CD4-positive, alpha-beta T cell treated with Interleukin-21 for 1 hour (primary cell): ENCODE measurements around the gene SRL.
"Not testable (repeated sequence)": the region's sequence is repeated elsewhere in the genome, so short reads cannot be mapped to it uniquely, and the experiment has no call there.

Experiments used
- DNase-seq: peaks from one replicate; pipeline ENCODE4 v3.0.0-alpha.2; 2020

SRL gene

GRCh38 chr16:4225075-4225474 is 16.8 kb downstream of the SRL start:
- no peak for DNase-seq

- DNase-seq = no peak
Measured at GRCh38 chr16:4220358-4220757, 21.5 kb downstream of the SRL start.

GRCh38 chr16:4218202-4218601 is 23.7 kb downstream of the SRL start:
- DNase-seq = no peak

- no peak for DNase-seq
Measured at GRCh38 chr16:4217204-4218131, 24.4 kb downstream of the SRL start.

GRCh38 chr16:4216596-4216995 is 25.3 kb downstream of the SRL start:
- DNase-seq = no peak

- no peak for DNase-seq
Measured at GRCh38 chr16:4215106-4215505, 26.8 kb downstream of the SRL start.

- no peak for DNase-seq
Measured at GRCh38 chr16:4214215-4214621, 27.7 kb downstream of the SRL start.

GRCh38 chr16:4213737-4214136 is 28.1 kb downstream of the SRL start:
- DNase-seq = no peak

- no peak for DNase-seq
Measured at GRCh38 chr16:4212934-4213296, 29.0 kb downstream of the SRL start.

- no peak for DNase-seq
Measured at GRCh38 chr16:4212211-4212933, 29.5 kb downstream of the SRL start.

GRCh38 chr16:4211445-4212210 is 30.3 kb downstream of the SRL start:
- not testable (repeated sequence) for DNase-seq

GRCh38 chr16:4209666-4210065 is 32.2 kb downstream of the SRL start:
- no peak for DNase-seq

GRCh38 chr16:4208341-4208751 is 33.5 kb downstream of the SRL start:
- DNase-seq = no peak

GRCh38 chr16:4207683-4208340 is 34.1 kb downstream of the SRL start:
- DNase-seq = no peak

GRCh38 chr16:4207229-4207628 is 34.7 kb downstream of the SRL start:
- DNase-seq = no peak

GRCh38 chr16:4206680-4207079 is 35.2 kb downstream of the SRL start:
- DNase-seq = no peak

- no peak for DNase-seq
Measured at GRCh38 chr16:4205971-4206370, 35.9 kb downstream of the SRL start.

GRCh38 chr16:4204521-4204920 is 37.4 kb downstream of the SRL start:
- DNase-seq = no peak

- no peak for DNase-seq
Measured at GRCh38 chr16:4203748-4204147, 38.1 kb downstream of the SRL start.

- DNase-seq = no peak
Measured at GRCh38 chr16:4202615-4203345, 39.1 kb downstream of the SRL start.

GRCh38 chr16:4200781-4201137 is 41.1 kb downstream of the SRL start:
- DNase-seq = no peak
